Fibroblast of lung (primary cell): ENCODE results near the gene ZNF594.
"Not testable (repeated sequence)": the region's sequence is repeated elsewhere in the genome, so short reads cannot be mapped to it uniquely, and the experiment has no call there.

ENCODE experiments used
- EZH2 ChIP-seq: IDR thresholded peaks from 2 replicates; pipeline ENCODE4 v1.5.1; 2012; ENCODE audit warnings: low read length, control low read depth, mild to moderate bottlenecking; ENCODE audit errors: missing control alignments
- TF ChIP-seq, protein P1 (sequence below), 2 donors: IDR thresholded peaks in 1 of 2; conservative IDR thresholded peaks in 1 of 2; 1 replicate in 1 of 2; 2 replicates in 1 of 2; pipeline ENCODE4 v1.5.1; 2011 to 2012; ENCODE audit warnings: low read length in 2 of 2, control low read depth in 1 of 2, inconsistent platforms in 1 of 2, low read depth in 1 of 2, mild to moderate bottlenecking in 1 of 2

DNA sequence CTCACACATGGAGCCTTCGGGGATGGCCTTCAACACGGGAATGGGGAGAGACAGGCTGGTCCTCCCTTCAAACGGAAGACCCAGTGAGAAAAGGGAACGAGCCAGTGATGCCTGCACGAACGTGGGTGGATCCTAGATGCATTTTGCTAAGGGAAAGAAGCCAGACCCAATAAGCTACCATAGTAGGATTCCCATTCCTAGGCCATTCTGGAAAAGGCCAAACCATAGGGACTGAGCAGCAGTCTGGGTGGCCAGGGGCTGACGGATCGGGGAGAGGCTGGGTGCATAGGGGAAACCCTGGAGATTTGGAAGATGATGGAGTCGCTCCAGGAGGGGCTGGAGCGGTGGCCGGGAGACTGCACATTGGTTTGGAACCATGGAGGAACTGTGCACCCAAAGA is 57.1 kb downstream of the ZNF594 start:
- TF ChIP-seq, protein P1, sequence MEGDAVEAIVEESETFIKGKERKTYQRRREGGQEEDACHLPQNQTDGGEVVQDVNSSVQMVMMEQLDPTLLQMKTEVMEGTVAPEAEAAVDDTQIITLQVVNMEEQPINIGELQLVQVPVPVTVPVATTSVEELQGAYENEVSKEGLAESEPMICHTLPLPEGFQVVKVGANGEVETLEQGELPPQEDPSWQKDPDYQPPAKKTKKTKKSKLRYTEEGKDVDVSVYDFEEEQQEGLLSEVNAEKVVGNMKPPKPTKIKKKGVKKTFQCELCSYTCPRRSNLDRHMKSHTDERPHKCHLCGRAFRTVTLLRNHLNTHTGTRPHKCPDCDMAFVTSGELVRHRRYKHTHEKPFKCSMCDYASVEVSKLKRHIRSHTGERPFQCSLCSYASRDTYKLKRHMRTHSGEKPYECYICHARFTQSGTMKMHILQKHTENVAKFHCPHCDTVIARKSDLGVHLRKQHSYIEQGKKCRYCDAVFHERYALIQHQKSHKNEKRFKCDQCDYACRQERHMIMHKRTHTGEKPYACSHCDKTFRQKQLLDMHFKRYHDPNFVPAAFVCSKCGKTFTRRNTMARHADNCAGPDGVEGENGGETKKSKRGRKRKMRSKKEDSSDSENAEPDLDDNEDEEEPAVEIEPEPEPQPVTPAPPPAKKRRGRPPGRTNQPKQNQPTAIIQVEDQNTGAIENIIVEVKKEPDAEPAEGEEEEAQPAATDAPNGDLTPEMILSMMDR (conservative IDR thresholded peaks at IDR 0.05 in 1 of 2, IDR thresholded peaks at IDR 0.05 in 1 of 2; ENCODE audit: low read depth in 1 of 2, low read length in 2 of 2) = not testable (repeated sequence)
- TF ChIP-seq EZH2 = not testable (repeated sequence)
